Islet of Langerhans (tissue), 1 donor: ENCODE measurements around the gene ARFRP1.
"Not testable (repeated sequence)": the region's sequence is repeated elsewhere in the genome, so short reads cannot be mapped to it uniquely, and the experiment has no call there.

ENCODE experiments used
- FAIRE-seq: peaks from one replicate; lab custom pipeline; 2011; peaks lifted over from hg19 to GRCh38; lab: Jason Lieb, UNC

Gene ARFRP1

DNA sequence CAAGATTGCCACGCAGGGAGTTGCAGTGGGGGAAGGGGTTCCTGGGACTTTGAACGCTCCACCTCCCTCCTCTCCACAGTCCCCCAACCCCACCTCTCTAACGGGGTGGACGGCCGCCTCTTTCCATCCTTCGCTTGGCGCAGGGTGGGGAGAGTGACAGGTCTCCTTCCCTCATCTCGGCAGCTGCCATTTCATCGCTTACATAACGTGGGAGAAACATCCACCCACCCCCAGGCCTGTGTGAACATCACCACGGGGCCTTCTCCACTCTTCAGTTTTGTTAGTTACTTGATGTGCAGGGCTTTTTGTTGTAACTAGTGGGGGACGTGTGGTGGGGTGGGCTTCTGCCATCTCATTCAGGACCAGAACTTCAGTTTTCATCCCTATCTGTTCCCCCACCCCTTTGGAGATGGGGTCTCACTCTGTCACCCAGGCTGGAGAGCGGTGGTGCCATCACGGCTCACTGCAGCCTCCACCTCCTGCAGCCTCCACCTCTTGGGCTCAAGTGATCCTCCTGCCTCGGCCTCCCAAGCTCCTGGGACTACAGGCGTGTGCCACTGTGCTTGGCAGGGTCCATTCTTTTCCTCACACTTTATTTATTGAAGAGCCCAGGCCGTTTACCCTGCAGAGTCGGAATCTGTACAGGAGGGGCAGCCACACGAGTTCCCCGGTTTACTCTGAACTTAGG is 32.0 kb downstream of the ARFRP1 start:
- no peak for FAIRE-seq

DNA sequence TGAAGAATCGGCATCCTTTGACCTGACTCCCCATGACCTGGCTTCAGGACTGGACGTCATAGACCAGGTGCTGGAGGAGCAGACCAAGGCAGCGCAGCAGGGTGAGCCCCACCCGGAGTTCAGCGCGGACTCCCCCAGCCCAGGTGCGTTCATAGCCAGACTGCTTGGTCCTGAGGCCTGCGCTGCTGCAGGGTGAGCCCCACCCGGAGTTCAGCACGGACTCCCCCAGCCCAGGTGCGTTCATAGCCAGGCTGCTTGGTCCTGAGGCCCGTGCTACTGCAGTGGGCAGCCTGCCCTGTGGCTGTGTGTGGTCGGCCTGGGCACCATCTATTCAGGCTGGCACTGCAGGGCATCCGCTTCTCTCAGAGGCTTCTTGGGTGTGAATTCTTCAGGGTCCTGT is 33.8 kb downstream of the ARFRP1 start:
- FAIRE-seq = no peak

DNA sequence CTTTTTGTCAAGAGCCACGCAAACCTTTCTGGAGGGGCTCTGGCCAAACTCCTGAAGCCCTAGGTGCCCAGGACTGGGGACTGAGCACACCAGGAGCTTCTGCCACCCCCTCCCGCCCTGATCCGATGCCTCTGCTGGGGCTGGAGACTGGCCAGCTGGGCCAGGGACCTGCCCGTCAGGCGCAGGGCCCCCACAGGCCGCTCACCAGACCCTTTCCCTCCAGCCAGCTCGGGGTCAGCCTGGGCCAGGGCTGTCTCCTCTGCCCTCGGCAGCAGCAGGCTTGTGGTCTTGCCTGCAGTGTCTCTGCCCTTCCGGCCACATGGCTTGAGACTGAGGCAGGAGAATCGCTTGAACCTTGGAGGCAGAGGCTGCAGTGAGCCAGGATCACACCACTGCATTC is 35.1 kb downstream of the ARFRP1 start:
- no peak for FAIRE-seq

GRCh38 chr20:63671695-63672094 is 36.1 kb downstream of the ARFRP1 start:
- not testable (repeated sequence) for FAIRE-seq

DNA sequence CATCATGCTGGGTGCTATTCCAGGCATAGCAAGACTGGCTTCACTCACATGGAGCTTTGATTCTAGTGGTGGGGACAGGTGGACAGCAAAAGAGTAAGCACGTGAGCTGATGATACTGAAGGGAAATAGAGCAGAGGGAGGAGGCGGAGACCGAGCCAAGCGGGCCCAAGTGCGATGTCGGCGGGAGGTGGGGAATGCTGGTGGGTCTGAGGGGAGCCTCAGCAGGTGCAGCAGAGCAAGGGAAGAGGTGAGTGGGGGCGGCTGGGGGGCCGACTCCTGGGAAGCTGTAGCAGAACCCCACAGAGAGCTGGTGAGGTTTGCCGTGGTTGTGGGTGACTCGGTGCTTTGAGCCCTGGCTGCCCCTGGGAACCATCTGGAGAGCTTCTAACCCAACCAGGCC is 39.4 kb downstream of the ARFRP1 start:
- FAIRE-seq = no peak

- no peak for FAIRE-seq
Observed at GRCh38 chr20:63667858-63668257, 39.9 kb downstream of the ARFRP1 start.

GRCh38 chr20:63665708-63666107 is 42.1 kb downstream of the ARFRP1 start:
- no peak for FAIRE-seq

GRCh38 chr20:63664861-63665594 is 42.7 kb downstream of the ARFRP1 start:
- no peak for FAIRE-seq

- no peak for FAIRE-seq
Observed at GRCh38 chr20:63664143-63664851, 43.5 kb downstream of the ARFRP1 start.

GRCh38 chr20:63663332-63664066 is 44.3 kb downstream of the ARFRP1 start:
- FAIRE-seq = no peak

- no peak for FAIRE-seq
Observed at GRCh38 chr20:63662813-63663189, 45.0 kb downstream of the ARFRP1 start.

DNA sequence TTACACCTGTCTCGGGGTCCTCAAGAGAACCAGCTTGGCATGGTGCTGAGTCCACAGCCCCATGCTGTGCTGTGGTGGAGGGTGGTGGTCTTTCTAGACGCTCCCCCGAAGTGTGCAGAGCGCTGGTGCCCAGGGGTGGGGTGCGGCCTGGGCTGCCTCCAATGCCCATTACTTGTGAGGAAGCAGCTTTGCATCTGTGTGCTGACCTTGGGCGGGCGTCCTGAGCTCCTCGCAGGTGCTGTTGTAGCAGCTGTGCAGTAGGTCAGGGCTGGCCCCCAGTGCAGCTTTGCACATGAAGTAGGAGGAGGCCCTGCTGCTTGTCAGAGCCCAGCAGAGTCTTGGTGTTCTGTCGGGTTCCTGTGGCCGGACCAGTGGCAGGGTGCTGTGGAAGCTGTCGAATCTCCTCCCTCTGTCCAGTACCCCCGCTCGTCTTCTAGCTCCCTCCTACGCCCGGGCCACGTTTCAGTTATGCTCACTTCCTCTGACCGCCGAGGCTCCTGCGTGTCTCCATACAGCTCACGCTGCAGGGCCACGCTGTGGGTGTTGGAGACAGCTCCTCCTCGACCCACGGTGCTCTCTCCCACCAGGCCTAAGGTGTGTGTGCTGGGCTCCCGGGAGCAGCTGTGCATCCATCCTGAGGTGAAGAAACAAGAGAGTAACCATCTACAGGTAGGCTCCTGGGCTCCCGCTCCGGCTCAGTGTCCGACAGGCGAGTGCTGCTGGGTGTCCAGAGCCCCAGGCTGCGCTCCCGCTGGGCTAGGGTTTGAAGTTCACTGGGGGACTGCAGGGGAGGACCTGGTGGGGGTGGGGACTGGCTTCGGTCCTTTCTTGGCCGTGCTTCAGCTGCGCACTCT is 45.6 kb downstream of the ARFRP1 start:
- FAIRE-seq = no peak

DNA sequence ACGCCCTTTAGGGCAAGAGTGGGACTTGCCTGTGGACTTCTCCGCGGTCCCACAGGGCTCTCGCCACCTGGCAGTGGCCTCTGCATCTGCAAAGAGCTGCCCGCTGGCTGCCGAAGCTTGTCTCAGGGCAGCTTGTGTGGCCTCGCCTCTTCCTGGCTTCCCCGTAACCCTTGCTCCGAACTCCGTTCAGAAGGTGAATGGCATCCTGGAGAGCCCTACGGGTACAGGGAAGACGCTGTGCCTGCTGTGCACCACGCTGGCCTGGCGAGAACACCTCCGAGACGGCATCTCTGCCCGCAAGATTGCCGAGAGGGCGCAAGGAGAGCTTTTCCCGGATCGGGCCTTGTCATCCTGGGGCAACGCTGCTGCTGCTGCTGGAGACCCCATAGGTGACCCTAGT is 46.7 kb downstream of the ARFRP1 start:
- no peak for FAIRE-seq

GRCh38 chr20:63660622-63661021 is 47.2 kb downstream of the ARFRP1 start:
- no peak for FAIRE-seq

- FAIRE-seq = not testable (repeated sequence)
Observed at GRCh38 chr20:63660174-63660573, 47.6 kb downstream of the ARFRP1 start.

DNA sequence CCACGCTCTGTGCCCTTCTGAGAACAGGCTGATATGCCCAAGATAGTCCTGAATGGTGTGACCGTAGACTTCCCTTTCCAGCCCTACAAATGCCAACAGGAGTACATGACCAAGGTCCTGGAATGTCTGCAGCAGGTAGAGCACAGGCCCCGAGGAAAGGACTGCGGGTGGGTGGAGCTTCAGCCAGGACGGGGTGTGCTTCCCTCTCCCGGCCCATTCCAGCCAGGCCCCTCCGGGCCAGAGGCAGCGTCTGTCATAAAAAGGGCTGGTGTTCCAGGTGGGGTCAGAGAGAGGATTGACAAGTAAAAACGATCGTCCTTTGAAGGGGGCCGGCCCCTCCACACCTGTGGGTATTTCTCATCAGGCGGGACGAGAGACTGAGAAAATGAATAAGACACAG is 48.4 kb downstream of the ARFRP1 start:
- no peak for FAIRE-seq

DNA sequence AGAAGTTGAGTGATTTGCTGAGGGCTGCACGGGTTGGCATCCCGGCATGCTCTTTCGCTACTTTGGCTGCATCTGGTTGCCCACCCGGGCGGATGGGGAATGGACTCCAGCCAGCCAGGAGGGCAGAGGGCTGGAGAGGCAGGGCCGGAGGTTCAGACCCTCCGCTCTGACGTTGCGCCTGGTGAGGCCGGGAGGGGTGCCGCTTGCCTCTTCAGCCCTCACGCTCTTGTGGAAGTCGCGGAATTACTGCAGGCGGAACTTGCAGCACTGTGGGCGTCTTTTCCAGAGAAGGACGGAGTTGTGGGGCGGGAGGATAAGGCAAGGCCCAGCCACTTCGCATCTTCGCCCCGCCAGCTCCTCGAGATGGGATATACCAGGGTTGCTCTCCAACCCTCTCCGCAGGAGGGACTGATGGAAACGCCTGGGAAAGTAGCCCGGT is 49.0 kb downstream of the ARFRP1 start:
- no peak for FAIRE-seq

- no peak for FAIRE-seq
Observed at GRCh38 chr20:63657937-63658748, 49.6 kb downstream of the ARFRP1 start, which contains the start of gene RTEL1. Gene RTEL1 (plus strand): TSS chr20:63658312. CDS start chr20:63659403, 1,091 bp downstream.

GRCh38 chr20:63657260-63657936 is 50.4 kb downstream of the ARFRP1 start:
- FAIRE-seq = no peak

DNA sequence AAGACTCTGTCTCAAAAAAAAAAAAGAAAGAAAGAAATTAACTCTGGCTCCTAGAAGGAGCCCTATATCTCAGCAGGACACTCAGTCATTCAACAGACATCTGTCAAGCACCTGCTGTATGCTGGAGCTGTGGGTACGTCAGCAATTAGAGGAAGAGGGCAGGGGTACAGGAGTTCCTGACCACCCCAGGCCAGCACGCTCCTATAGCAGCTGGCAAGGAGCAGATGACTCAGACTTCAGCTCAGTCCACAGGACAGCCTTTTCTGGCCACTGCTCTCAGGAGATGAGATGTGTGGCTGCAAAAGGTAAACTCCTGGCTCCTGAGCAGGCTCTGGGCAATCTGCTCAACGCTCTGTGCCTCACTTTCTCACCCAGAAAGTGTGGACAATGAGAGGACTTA is 51.3 kb downstream of the ARFRP1 start:
- no peak for FAIRE-seq
